Smooth muscle cell (in vitro differentiated cells): ENCODE results near the gene MANF. TPM values are rescaled to one million over a fixed set of nuclear protein-coding genes. Genes with fewer than 3 reads are reported as not detected.
A peak's percentile ranks its signal among the peaks of the same experiment; 100 is the strongest.

ENCODE experiments used
- DNase-seq: peaks from one replicate; lab custom pipeline; 2025; ENCODE audit not compliant: unreplicated experiment; lab: John Stamatoyannopoulos, UW
- H2AFZ ChIP-seq: fragments of 200-600 bp; sonication (generic); 2 replicates; pipeline ENCODE4 v1.6.0; 2016; ENCODE audit warnings: antibody characterized with exemption, low read depth, mild to moderate bottlenecking
- H3F3A ChIP-seq: fragments of 200-600 bp; sonication (generic); 2 replicates; pipeline ENCODE4 v1.6.0; 2017; ENCODE audit warnings: antibody characterized with exemption, low read depth
- H3K27ac ChIP-seq: fragments of 200-600 bp; sonication (generic); 2 replicates; pipeline ENCODE4 v1.5.1; 2016; ENCODE audit warnings: low read depth, mild to moderate bottlenecking
- H3K27me3 ChIP-seq: fragments of 200-600 bp; sonication (generic); 2 replicates; pipeline ENCODE4 v1.6.1; 2016; ENCODE audit warnings: low read depth, mild to moderate bottlenecking
- H3K36me3 ChIP-seq: fragments of 200-600 bp; sonication (generic); 2 replicates; pipeline ENCODE4 v1.5.1; 2016; ENCODE audit warnings: low read depth
- H3K4me1 ChIP-seq: fragments of 200-600 bp; sonication (generic); 2 replicates; pipeline ENCODE4 v1.5.1; 2016; ENCODE audit warnings: low read depth
- H3K4me2 ChIP-seq: fragments of 200-600 bp; sonication (generic); 2 replicates; pipeline ENCODE4 v1.6.0; 2016; ENCODE audit warnings: mild to moderate bottlenecking
- H3K4me3 ChIP-seq: fragments of 200-600 bp; sonication (generic); 2 replicates; pipeline ENCODE4 v1.5.1; 2016; ENCODE audit warnings: mild to moderate bottlenecking
- H3K79me2 ChIP-seq: fragments of 200-600 bp; sonication (generic); 2 replicates; pipeline ENCODE4 v1.6.0; 2016; ENCODE audit warnings: low read depth, mild to moderate bottlenecking
- H3K9ac ChIP-seq: fragments of 200-600 bp; sonication (generic); 2 replicates; pipeline ENCODE4 v1.6.0; 2016; ENCODE audit warnings: low read depth
- H3K9me3 ChIP-seq: fragments of 200-600 bp; sonication (generic); replicated peaks from 2 replicates; pipeline ENCODE4 v1.5.1; 2016; ENCODE audit warnings: low read depth
- H4K20me1 ChIP-seq: fragments of 200-600 bp; sonication (generic); 2 replicates; pipeline ENCODE4 v1.6.0; 2016; ENCODE audit warnings: low read depth
- CTCF ChIP-seq: fragments of 200-600 bp; sonication (generic); IDR thresholded peaks from 2 replicates; pipeline ENCODE4 v1.5.1; 2017; ENCODE audit warnings: borderline replicate concordance, mild to moderate bottlenecking, antibody characterized with exemption; ENCODE audit not compliant: insufficient read depth, poor library complexity, severe bottlenecking
- WGBS: methylation state at CpG from one replicate; pipeline ENCODE4 v1.1.7; 2016; ENCODE audit warnings: low lambda C conversion rate; 5-methylcytosine and 5-hydroxymethylcytosine counted together
- polyA plus RNA-seq: library from polyadenylated mRNA; unstranded; fragments of >200 nt; fragmentation: Nextera tagmentation; extraction: Ambion mirVana; gene quantifications from 2 replicates; pipeline ENCODE4 v1.2.1, GENCODE V29; 2016
- total RNA-seq: library from RNA; depleted of rRNA; stranded (reverse); fragments of >200 nt; gene quantifications from 2 replicates; pipeline ENCODE4 v1.2.3, GENCODE V29; 2014

The MANF gene
- total and polyA plus RNA-seq, 2 experiments from 2014 or later, result 135 to 191 TPM

GRCh38 chr3:51382076-51382745, 2.9 kb upstream of the MANF start:
- Histone ChIP-seq H3K27ac (no peak overlapping the region), H3K4me3 (no peak overlapping the region), H3K9ac (no peak overlapping the region), H3K9me3 (no peaks in the 10 kb centered on the region), H3F3A (peaks cover 11% of the 10 kb centered on the region), H3K27me3 (no peaks in the 10 kb centered on the region), H3K36me3 (no peaks in the 10 kb centered on the region), H2AFZ (no peak overlapping the region), H3K79me2 (peaks cover 35% of the 10 kb centered on the region), H3K4me1 (peaks cover 16% of the 10 kb centered on the region), H3K4me2 (no peak overlapping the region), H4K20me1 (peaks cover 15% of the 10 kb centered on the region)
- no peak for TF ChIP-seq CTCF
- WGBS, result 100% methylated on average over 4 of the region's 4 CpGs
- DNase-seq, result no peak

GRCh38 chr3:51382947-51383578, 2.0 kb upstream of the MANF start:
- Histone ChIP-seq H3K4me2 (peak overlapping the region; percentile 90), H3K4me3 (peak overlapping the region; percentile 83), H4K20me1 (peaks cover 23% of the 10 kb centered on the region), H3K79me2 (peaks cover 44% of the 10 kb centered on the region), H2AFZ (no peak overlapping the region), H3K27ac (no peak overlapping the region), H3K9ac (no peak overlapping the region), H3K9me3 (no peaks in the 10 kb centered on the region), H3K27me3 (no peaks in the 10 kb centered on the region), H3F3A (peaks cover 20% of the 10 kb centered on the region), H3K36me3 (no peaks in the 10 kb centered on the region), H3K4me1 (peaks cover 20% of the 10 kb centered on the region)
- no peak for TF ChIP-seq CTCF
- no peak for DNase-seq
- 97% methylated on average over 3 of the region's 3 CpGs for WGBS

- H4K20me1 ChIP-seq, result peaks cover 34% of the 10 kb centered on the region
- peaks cover 45% of the 10 kb centered on the region for H3K79me2 ChIP-seq
- TF ChIP-seq CTCF, result no peak
- H3K9me3 ChIP-seq, result no peaks in the 10 kb centered on the region
- DNase-seq, result no peak
- peak overlapping the region; percentile 93 for H3K9ac ChIP-seq
- WGBS, result under 1% methylated on average over 29 of the region's 29 CpGs
- peaks cover 25% of the 10 kb centered on the region for H3K4me1 ChIP-seq
- no peaks in the 10 kb centered on the region for H3K27me3 ChIP-seq
- H2AFZ ChIP-seq, result peak overlapping the region; percentile 91
- peak overlapping the region; percentile 83 for H3K4me3 ChIP-seq
- peak overlapping the region; percentile 90 for H3K4me2 ChIP-seq
- no peaks in the 10 kb centered on the region for H3K36me3 ChIP-seq
- peak overlapping the region; percentile 88 for H3K27ac ChIP-seq
- H3F3A ChIP-seq, result peaks cover 31% of the 10 kb centered on the region
These were observed 901 bp upstream of the MANF start for GRCh38 chr3:51384055-51384725.
